IMR-90 (cell line): Measurements from ENCODE around the gene DNAJC27. TPM values are rescaled to one million over a fixed set of nuclear protein-coding genes. Genes with fewer than 3 reads are reported as not detected.

Experiments used
- ATAC-seq: fragments of 200-7000 bp; cut with Tn5 transposase; 2 replicates; pipeline ENCODE4 v1.9.1; 2020; ENCODE audit warnings: low read depth, mild to moderate bottlenecking, moderate library complexity
- BruUV-seq: library from RNA; stranded (reverse); fragments of 400-500 nt; replicated peaks from 2 replicates; lab custom pipeline; 2021; lab: Mats Ljungman, UMichigan
- CTCF ChIA-PET: fragments of 300-600 bp; formaldehyde crosslinking; extraction: SDS; loops from one replicate; lab custom pipeline; 2021; ENCODE audit warnings: antibody characterized with exemption; lab: Yijun Ruan, JAX
- POLR2A ChIA-PET: fragments of 300-600 bp; sonication (Branson Sonifier 250); formaldehyde crosslinking; loops from one replicate; lab custom pipeline; 2022; ENCODE audit warnings: antibody characterized with exemption; ENCODE audit not compliant: unreplicated experiment; lab: Charles Lee
- DNase-seq: peaks from one replicate; pipeline ENCODE4 v3.0.0; 2013
- H2AFZ ChIP-seq: replicated peaks from 2 replicates; pipeline ENCODE3; 2013; ENCODE audit warnings: low read length, mild to moderate bottlenecking; ENCODE audit not compliant: poor library complexity
- H2AK5ac ChIP-seq: 2 replicates; pipeline ENCODE4 v1.6.1; 2013; ENCODE audit warnings: low read depth, low read length, inconsistent platforms
- H2AK9ac ChIP-seq: replicated peaks from 2 replicates; pipeline ENCODE3; 2013; ENCODE audit warnings: mild to moderate bottlenecking, low read depth, low read length, moderate library complexity; ENCODE audit not compliant: poor library complexity
- H2BK120ac ChIP-seq: 2 replicates; pipeline ENCODE4 v1.6.1; 2013; ENCODE audit warnings: low read depth, low read length, inconsistent platforms
- H2BK15ac ChIP-seq: 3 replicates; pipeline ENCODE4 v1.6.1; 2013; ENCODE audit warnings: low read depth, low read length, inconsistent platforms
- H2BK20ac ChIP-seq: 2 replicates; pipeline ENCODE4 v1.6.1; 2013; ENCODE audit warnings: low read depth, mild to moderate bottlenecking, inconsistent platforms, low read length, moderate library complexity
- H2BK5ac ChIP-seq: 2 replicates; pipeline ENCODE4 v1.6.1; 2013; ENCODE audit warnings: mild to moderate bottlenecking, low read depth, low read length, inconsistent platforms; ENCODE audit not compliant: poor library complexity, severe bottlenecking
- H3K14ac ChIP-seq: replicated peaks from 2 replicates; pipeline ENCODE4 v1.6.1; 2013; ENCODE audit warnings: low read depth, low read length, inconsistent platforms
- H3K18ac ChIP-seq: 2 replicates; pipeline ENCODE4 v1.6.1; 2013; ENCODE audit warnings: low read depth, low read length, control low read depth
- H3K23ac ChIP-seq: 2 replicates; pipeline ENCODE4 v1.6.1; 2013; ENCODE audit warnings: low read depth, low read length, inconsistent platforms
- H3K27ac ChIP-seq: 2 replicates; pipeline ENCODE4 v1.5.1; 2013; ENCODE audit warnings: mild to moderate bottlenecking, control low read depth, low read length; ENCODE audit not compliant: insufficient read depth
- H3K27me3 ChIP-seq: 2 replicates; pipeline ENCODE4 v1.6.1; 2013; ENCODE audit warnings: low read length; ENCODE audit not compliant: control insufficient read depth, insufficient read depth
- H3K36me3 ChIP-seq: 2 replicates; pipeline ENCODE4 v1.6.1; 2013; ENCODE audit warnings: low read length, mixed read lengths; ENCODE audit not compliant: control insufficient read depth, insufficient read depth
- H3K4ac ChIP-seq: 2 replicates; pipeline ENCODE4 v1.6.1; 2013; ENCODE audit warnings: low read depth, low read length, inconsistent platforms
- H3K4me1 ChIP-seq: 2 replicates; pipeline ENCODE4 v1.6.1; 2013; ENCODE audit warnings: low read length, mixed read lengths; ENCODE audit not compliant: control insufficient read depth, insufficient read depth
- H3K4me2 ChIP-seq: 2 replicates; pipeline ENCODE4 v1.6.1; 2013; ENCODE audit warnings: low read depth, mild to moderate bottlenecking, control low read depth, low read length, moderate library complexity
- H3K4me3 ChIP-seq: 2 replicates; pipeline ENCODE4 v1.5.1; 2013; ENCODE audit warnings: low read depth, mild to moderate bottlenecking, control low read depth, low read length, moderate library complexity; ENCODE audit not compliant: insufficient read depth
- H3K56ac ChIP-seq: 2 replicates; pipeline ENCODE4 v1.6.1; 2013; ENCODE audit warnings: low read length, inconsistent platforms; ENCODE audit not compliant: insufficient read depth; ENCODE audit errors: extremely low read depth
- H3K79me1 ChIP-seq, 2 experiments: 2 replicates each; pipeline ENCODE4 v1.6.1; 2013; ENCODE audit warnings: low read length in 2 of 2, inconsistent platforms in 1 of 2, low read depth in 1 of 2
- H3K9ac ChIP-seq: 2 replicates; pipeline ENCODE4 v1.6.1; 2013; ENCODE audit warnings: low read depth, low read length, control low read depth
- H3K9me1 ChIP-seq: 2 replicates; pipeline ENCODE4 v1.6.1; 2013; ENCODE audit warnings: low read length, inconsistent platforms; ENCODE audit not compliant: insufficient read depth
- H3K9me3 ChIP-seq: 2 replicates; pipeline ENCODE4 v1.6.1; 2013; ENCODE audit warnings: low read length; ENCODE audit not compliant: control insufficient read depth, insufficient read depth
- H4K20me1 ChIP-seq: 2 replicates; pipeline ENCODE4 v1.6.1; 2013; ENCODE audit warnings: low read length, inconsistent platforms; ENCODE audit not compliant: insufficient read depth
- H4K5ac ChIP-seq: 2 replicates; pipeline ENCODE4 v1.6.1; 2013; ENCODE audit warnings: mild to moderate bottlenecking, low read depth, low read length, control low read depth
- H4K8ac ChIP-seq, 2 experiments: 2 replicates each; pipeline ENCODE4 v1.6.1; 2013; ENCODE audit warnings: low read depth in 2 of 2, low read length in 2 of 2, control low read depth in 1 of 2, inconsistent platforms in 1 of 2
- H4K91ac ChIP-seq: 2 replicates; pipeline ENCODE4 v1.6.1; 2013; ENCODE audit warnings: low read depth, low read length, inconsistent platforms; ENCODE audit not compliant: insufficient read depth
- CEBPB ChIP-seq: IDR thresholded peaks from 2 replicates; pipeline ENCODE4 v1.6.1; 2012; ENCODE audit warnings: low read depth, low read length, improper control_type of control experiment
- CHD1 ChIP-seq: IDR thresholded peaks from 2 replicates; pipeline ENCODE4 v1.6.1; 2012; ENCODE audit warnings: low read depth, low read length, improper control_type of control experiment
- FOS ChIP-seq: fragments of 150-350 bp; IDR thresholded peaks from 2 replicates; pipeline ENCODE4 v1.6.1; 2016; ENCODE audit warnings: low read depth, low read length
- whole genome bisulfite sequencing, 2 experiments: methylation state at CpG; one replicate each; pipeline versions ENCODE4 v1.1.5 to v1.1.7; 2013; ENCODE audit warnings: missing lambda C conversion rate in 2 of 2; ENCODE audit not compliant: insufficient read length in 1 of 2; ENCODE audit errors: extremely low coverage in 2 of 2; 5-methylcytosine and 5-hydroxymethylcytosine counted together
- dilution Hi-C: fragments of 300-500 bp; cut with HindIII; formaldehyde crosslinking; loops from one replicate; pipeline ENCODE4 v1.14.3; 2018; ENCODE audit warnings: low sequenced_read_pairs; ENCODE audit not compliant: unreplicated experiment
- in situ Hi-C: fragments of 300-500 bp; cut with MboI; formaldehyde crosslinking; loops from 3 replicates; pipeline ENCODE4 v1.14.3; 2019; ENCODE audit warnings: low sequenced_read_pairs, inconsistent platforms, mixed read lengths
- intact Hi-C: fragments of 100-400 bp; cut with micrococcal nuclease; formaldehyde crosslinking; loops from 2 replicates; pipeline ENCODE4 v1.10.0; 2022
- polyA plus RNA-seq, 3 experiments: library from polyadenylated mRNA; depleted of rRNA; stranded (reverse); fragments of >200 nt; gene quantifications; 2 replicates each; pipeline ENCODE4 v1.2.3, GENCODE V29; 2012; ENCODE audit warnings: low replicate concordance in 1 of 3
- total RNA-seq: library from RNA; depleted of rRNA; stranded (reverse); fragments of >200 nt; gene quantifications from 2 replicates; pipeline ENCODE4 v1.2.3, GENCODE V29; 2012

DNAJC27 gene
- total and polyA plus RNA-seq, 2 of the 4 experiments (the other 2 are of a cell fraction) = 1.6 to 2.0 TPM

DNA sequence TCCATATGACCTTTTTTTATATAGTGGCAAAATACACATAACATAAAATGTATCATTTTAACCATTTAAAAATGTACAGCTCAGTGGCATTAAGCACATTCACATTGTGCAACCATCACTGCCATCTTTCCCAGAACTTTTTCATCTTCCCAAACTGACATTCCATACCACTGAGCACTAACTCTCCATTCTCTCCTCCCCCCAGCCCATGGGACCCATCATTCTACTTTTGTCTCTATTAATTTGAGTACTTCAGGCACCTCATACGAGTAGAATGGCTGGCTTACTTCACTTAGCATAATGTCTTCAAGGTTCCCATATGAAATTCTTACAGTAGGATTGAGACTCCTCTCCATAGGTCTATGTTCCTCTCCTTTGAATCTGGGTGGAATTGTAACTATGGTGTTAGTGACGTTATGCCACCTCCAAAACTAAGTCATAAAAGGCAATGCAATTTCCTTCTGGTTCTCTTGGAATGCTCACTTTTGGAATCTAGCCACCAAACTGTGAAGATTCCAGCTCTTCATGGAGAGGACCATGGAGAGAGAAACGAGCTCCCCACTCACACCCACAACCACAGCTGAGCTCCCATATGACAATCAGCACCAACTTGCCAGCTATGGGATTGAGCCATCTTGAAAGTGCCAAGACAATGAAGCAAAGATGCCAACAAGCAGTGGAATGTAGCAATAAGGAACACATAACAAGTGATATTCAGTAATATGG lies 9.8 kb upstream of the DNAJC27 start:
- 0 out of 2 replicates have a peak overlapping the region, but pooled peaks have one; percentile 23 for H2BK20ac ChIP-seq
- no peak overlapping the region for H3K27ac ChIP-seq
- no CpG with 5 or more reads among the region's 3 CpGs for WGBS, 2 experiments
- H2AK5ac ChIP-seq = no peak overlapping the region
- H3K4me3 ChIP-seq = no peak overlapping the region
- H2BK5ac ChIP-seq = no peak overlapping the region
- H4K8ac ChIP-seq = no peak overlapping the region
- dilution Hi-C loops = no loop called here
- H3K79me1 ChIP-seq = no peaks in the 10 kb centered on the region
- H3K9me1 ChIP-seq = no peaks in the 10 kb centered on the region; the same call in 1 of the 2 replicates
- intact Hi-C loops = no loop called here
- H3K56ac ChIP-seq = no peak overlapping the region
- ATAC-seq = no peak
- DNase-seq = peak; percentile 9
- TF ChIP-seq FOS = no peak
- no peak for TF ChIP-seq CHD1
- peak; percentile 44; the same call in 1 of the 2 replicates for TF ChIP-seq CEBPB
- H3K9me3 ChIP-seq = no peaks in the 10 kb centered on the region
- no peaks in the 10 kb centered on the region for H4K20me1 ChIP-seq
- H3K36me3 ChIP-seq = no peaks in the 10 kb centered on the region
- no peak overlapping the region for H2BK15ac ChIP-seq
- H3K27me3 ChIP-seq = peaks cover 4% of the 10 kb centered on the region
- H4K5ac ChIP-seq = no peak overlapping the region
- peaks cover 1% of the 10 kb centered on the region; the same call in 1 of the 2 replicates for H3K4me1 ChIP-seq
- H2AK9ac ChIP-seq = no peak overlapping the region
- no peak overlapping the region for H3K18ac ChIP-seq
- CTCF ChIA-PET = no interaction called here
- no peak overlapping the region for H3K4me2 ChIP-seq
- no peak overlapping the region for H2AFZ ChIP-seq
- no peak overlapping the region for H3K9ac ChIP-seq
- POLR2A ChIA-PET = no interaction called here
- no peak overlapping the region for H3K14ac ChIP-seq
- H3K4ac ChIP-seq = no peak overlapping the region
- no peak overlapping the region for H4K91ac ChIP-seq
- BruUV-seq = no TSS peak
- H2BK120ac ChIP-seq = no peak overlapping the region
- H3K23ac ChIP-seq = no peak overlapping the region
- in situ Hi-C loops = loop anchor here (5.0 kb wide), 1 partner anchor 151 kb away; no protein-coding TSS in a partner anchor
